ENCODE measurements around the gene UBTF. TPM values are rescaled to one million over a fixed set of nuclear protein-coding genes. Genes with fewer than 3 reads are reported as not detected.
A peak's percentile ranks its signal among the peaks of the same experiment; 100 is the strongest.

Gene UBTF
- total and polyA plus RNA-seq, 7 donors: 26.8 to 58.4 (median 48.3) TPM

- no peak for TF ChIP-seq POLR2A (IDR thresholded peaks at IDR 0.05)
- TF ChIP-seq CTCF (IDR thresholded peaks at IDR 0.05): no peak
- TF ChIP-seq POLR2AphosphoS5 (IDR thresholded peaks at IDR 0.05): no peak
- no peak for TF ChIP-seq EP300 (IDR thresholded peaks at IDR 0.05)
- intact Hi-C loops (cut with DNase I): loop anchor here (10.0 kb wide), 1 partner anchor 951 kb away; the partner anchor contains the start of gene HEXIM1
- no peaks in the 10 kb centered on the region for H3K9me3 ChIP-seq
- no peak overlapping the region for H3K4me3 ChIP-seq
- 84 to 90% methylated on average over 14 of the region's 14 CpGs for WGBS, 2 donors
- no peak for DNase-seq
- no peak overlapping the region for H3K27ac ChIP-seq
- H3K4me1 ChIP-seq: peaks cover 0 to 24% (median 17%) of the 10 kb centered on the region in 4 donors
- no peaks in the 10 kb centered on the region for H3K27me3 ChIP-seq
- H3K36me3 ChIP-seq: peaks cover 24 to 74% (median 44%) of the 10 kb centered on the region in 4 donors
Measured at GRCh38 chr17:44193326-44194084, 26.0 kb downstream of the UBTF start.

DNA sequence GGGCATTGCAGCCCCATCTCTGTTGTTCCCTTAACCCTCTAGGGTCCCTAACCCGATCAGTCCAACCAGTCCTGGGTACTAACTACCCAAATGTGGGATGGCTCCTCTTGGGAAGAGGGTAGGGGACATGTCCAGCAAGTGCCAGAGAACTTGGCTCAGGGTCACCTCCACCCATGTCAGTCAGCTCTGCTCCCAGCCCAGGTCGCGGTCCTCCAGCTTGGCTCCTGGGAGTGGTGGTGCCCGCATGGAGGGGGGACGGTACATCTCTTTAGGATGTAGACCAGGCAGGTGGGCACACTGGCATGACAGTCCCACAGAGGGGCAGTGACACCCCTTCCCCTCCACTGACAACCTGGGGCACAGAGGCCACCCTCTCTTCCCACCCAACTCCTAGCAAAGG lies 26.7 kb downstream of the UBTF start:
- intact Hi-C loops (cut with DNase I): loop anchor here (10.0 kb wide), 1 partner anchor 952 kb away; the partner anchor contains the start of gene HEXIM1
- WGBS, 2 donors: 77 to 91% methylated on average over 5 of the region's 5 CpGs
- TF ChIP-seq POLR2AphosphoS5 (IDR thresholded peaks at IDR 0.05) (no peak), POLR2A (IDR thresholded peaks at IDR 0.05) (no peak), CTCF (IDR thresholded peaks at IDR 0.05) (no peak), EP300 (IDR thresholded peaks at IDR 0.05) (no peak)
- Histone ChIP-seq H3K4me3 (no peak overlapping the region), H3K27ac (no peak overlapping the region), H3K36me3 (peaks cover 24 to 74% (median 44%) of the 10 kb centered on the region in 4 donors), H3K9me3 (no peaks in the 10 kb centered on the region), H3K4me1 (peaks cover 0 to 24% (median 17%) of the 10 kb centered on the region in 4 donors), H3K27me3 (no peaks in the 10 kb centered on the region)
- no peak for DNase-seq

DNA sequence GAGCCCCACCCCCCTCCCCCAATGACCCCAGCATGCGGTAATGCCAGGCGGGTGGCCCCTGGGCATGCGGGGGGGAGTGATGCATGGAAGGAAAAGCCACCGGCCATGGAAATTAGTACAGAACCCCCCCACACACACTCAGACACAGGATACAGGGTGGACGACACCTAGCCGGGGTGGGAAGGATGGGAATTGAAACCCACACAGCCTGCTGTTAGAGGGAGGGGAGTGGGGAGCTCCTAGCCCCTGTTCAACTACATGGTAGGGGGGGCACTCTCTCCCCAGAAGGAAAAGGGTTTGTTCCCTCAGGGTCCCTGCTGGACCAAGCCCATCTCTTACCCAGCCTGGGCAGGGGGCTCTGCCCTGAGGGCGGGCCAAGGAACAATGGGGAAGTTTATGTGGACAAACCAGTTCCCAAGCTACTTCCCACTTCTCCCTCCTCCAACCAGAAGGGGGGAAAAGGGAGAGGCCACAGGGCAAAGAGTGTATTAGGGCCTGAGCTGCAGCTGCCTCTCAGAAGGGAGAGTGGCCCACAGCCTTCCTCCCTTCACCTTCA lies 27.5 kb downstream of the UBTF start:
- Histone ChIP-seq H3K4me3 (no peak overlapping the region), H3K36me3 (peaks cover 21 to 70% (median 42%) of the 10 kb centered on the region in 4 donors), H3K27me3 (no peaks in the 10 kb centered on the region), H3K27ac (peak overlapping the region in 1 of 4 donors; percentile 1), H3K4me1 (peaks cover 0 to 23% (median 15%) of the 10 kb centered on the region in 4 donors), H3K9me3 (no peaks in the 10 kb centered on the region)
- 43 to 71% methylated on average over 7 of the region's 7 CpGs for WGBS, 2 donors
- TF ChIP-seq POLR2A (IDR thresholded peaks at IDR 0.05) (no peak), POLR2AphosphoS5 (IDR thresholded peaks at IDR 0.05) (no peak), EP300 (IDR thresholded peaks at IDR 0.05) (no peak), CTCF (IDR thresholded peaks at IDR 0.05) (no peak)
- no peak for DNase-seq
- intact Hi-C loops (cut with DNase I): loop anchor here (10.0 kb wide), 1 partner anchor 953 kb away; the partner anchor contains the start of gene HEXIM1

GRCh38 chr17:44191369-44191768 lies 28.1 kb downstream of the UBTF start:
- intact Hi-C loops (cut with DNase I): loop anchor here (10.0 kb wide), 1 partner anchor 953 kb away; the partner anchor contains the start of gene HEXIM1
- Histone ChIP-seq H3K4me1 (peaks cover 0 to 18% (median 14%) of the 10 kb centered on the region in 4 donors), H3K36me3 (peaks cover 19 to 65% (median 42%) of the 10 kb centered on the region in 4 donors), H3K27me3 (no peaks in the 10 kb centered on the region), H3K4me3 (no peak overlapping the region), H3K27ac (no peak overlapping the region), H3K9me3 (no peaks in the 10 kb centered on the region)
- TF ChIP-seq POLR2AphosphoS5 (IDR thresholded peaks at IDR 0.05) (no peak), CTCF (IDR thresholded peaks at IDR 0.05) (no peak), POLR2A (IDR thresholded peaks at IDR 0.05) (no peak), EP300 (IDR thresholded peaks at IDR 0.05) (no peak)
- WGBS, 2 donors: 59 to 77% methylated on average over 5 of the region's 5 CpGs
- no peak for DNase-seq
